ENCODE results near the gene RPS10.
"Not testable (repeated sequence)": the region's sequence is repeated elsewhere in the genome, so short reads cannot be mapped to it uniquely, and the experiment has no call there.

Gene RPS10

GRCh38 chr6:34392497-34393190, 33.2 kb downstream of the RPS10 start, which contains the start of gene NUDT3:
NUDT3 (minus strand) TSS chr6:34392669; CDS start chr6:34392362, 307 bp downstream.
- peak; percentile 91 for DNase-seq (ENCODE audit: low read depth)

- peak; percentile 39 for DNase-seq (ENCODE audit: low read depth)
Observed at GRCh38 chr6:34391786-34392496, 33.9 kb downstream of the RPS10 start.

GRCh38 chr6:34391473-34391785, 34.4 kb downstream of the RPS10 start:
- no peak for DNase-seq (ENCODE audit: low read depth)

GRCh38 chr6:34390531-34391472, 35.1 kb downstream of the RPS10 start:
- DNase-seq (ENCODE audit: low read depth): peak; percentile 80

GRCh38 chr6:34389034-34389433, 36.8 kb downstream of the RPS10 start:
- DNase-seq (ENCODE audit: low read depth): no peak

GRCh38 chr6:34388421-34388820, 37.4 kb downstream of the RPS10 start:
- DNase-seq (ENCODE audit: low read depth): no peak

GRCh38 chr6:34386316-34387137, 39.3 kb downstream of the RPS10 start:
- peak; percentile 95 for DNase-seq (ENCODE audit: low read depth)

- no peak for DNase-seq (ENCODE audit: low read depth)
Observed at GRCh38 chr6:34385793-34386195, 40.1 kb downstream of the RPS10 start.

GRCh38 chr6:34384321-34385153, 41.3 kb downstream of the RPS10 start:
- peak; percentile 59 for DNase-seq (ENCODE audit: low read depth)

- DNase-seq (ENCODE audit: low read depth): no peak
Observed at GRCh38 chr6:34383656-34384320, 42.1 kb downstream of the RPS10 start.

- peak; percentile 93 for DNase-seq (ENCODE audit: low read depth)
Observed at GRCh38 chr6:34383161-34383631, 42.7 kb downstream of the RPS10 start.

- peak; percentile 78 for DNase-seq (ENCODE audit: low read depth)
Observed at GRCh38 chr6:34381081-34381480, 44.8 kb downstream of the RPS10 start.

- no peak for DNase-seq (ENCODE audit: low read depth)
Observed at GRCh38 chr6:34378470-34378869, 47.4 kb downstream of the RPS10 start.

GRCh38 chr6:34377984-34378383, 47.9 kb downstream of the RPS10 start:
- no peak for DNase-seq (ENCODE audit: low read depth)

GRCh38 chr6:34377571-34377970, 48.3 kb downstream of the RPS10 start:
- not testable (repeated sequence) for DNase-seq (ENCODE audit: low read depth)

- DNase-seq (ENCODE audit: low read depth): no peak
Observed at GRCh38 chr6:34375833-34376232, 50.0 kb downstream of the RPS10 start.

GRCh38 chr6:34374508-34374907, 51.4 kb downstream of the RPS10 start:
- no peak for DNase-seq (ENCODE audit: low read depth)

- DNase-seq (ENCODE audit: low read depth): no peak
Observed at GRCh38 chr6:34374069-34374468, 51.8 kb downstream of the RPS10 start.

GRCh38 chr6:34373511-34373910, 52.4 kb downstream of the RPS10 start:
- no peak for DNase-seq (ENCODE audit: low read depth)

- DNase-seq (ENCODE audit: low read depth): not testable (repeated sequence)
Observed at GRCh38 chr6:34371865-34372264, 54.0 kb downstream of the RPS10 start.

Data from amniotic epithelial cell (primary cell).